K562 (cell line): ENCODE data around the gene AJM1. TPM values are rescaled to one million over a fixed set of nuclear protein-coding genes. Genes with fewer than 3 reads are reported as not detected.

Experiments
- ATAC-seq: fragments of 200-7000 bp; cut with Tn5 transposase; 3 replicates; pipeline ENCODE4 v1.9.1; 2020; ENCODE audit warnings: moderate library complexity
- BruUV-seq: library from RNA; stranded (reverse); fragments of 400-500 nt; replicated peaks from 2 replicates; lab custom pipeline; 2021; lab: Mats Ljungman, UMichigan
- CTCF ChIA-PET: fragments of 300-600 bp; formaldehyde crosslinking; extraction: SDS; loops from one replicate; lab custom pipeline; 2021; ENCODE audit warnings: low intra/inter-chr PET ratio; lab: Yijun Ruan, JAX
- POLR2A ChIA-PET: fragments of 300-600, 350-650 bp; sonication (Branson Sonifier 250); formaldehyde crosslinking; extraction: SDS; loops from one replicate; lab custom pipeline; 2021; ENCODE audit warnings: antibody characterized with exemption, inconsistent platforms; lab: Yijun Ruan, JAX
- DNase-seq, 4 experiments: peaks; one replicate each; pipeline versions ENCODE4 v3.0.0 to v3.0.0-alpha.2; 2011 to 2018; ENCODE audit warnings: low spot score in 3 of 4, mixed read lengths in 3 of 4; ENCODE audit errors: extremely low read depth in 1 of 4
- FAIRE-seq: peaks from 2 replicates; lab custom pipeline; 2011; peaks lifted over from hg19 to GRCh38; lab: Jason Lieb, UNC
- H2AFZ ChIP-seq: 2 replicates; pipeline ENCODE4 v1.6.0; 2011; ENCODE audit warnings: low read depth, low read length, control low read depth, inconsistent platforms
- H3K27ac ChIP-seq: fragments of 200-600 bp; 3 replicates; pipeline ENCODE4 v1.8.0; 2011; ENCODE audit warnings: low read depth, mild to moderate bottlenecking, control low read depth, inconsistent platforms, low read length, moderate library complexity, mixed read lengths; ENCODE audit errors: extremely low read depth
- H3K27me3 ChIP-seq, 2 experiments: fragments of 300-600 bp in 1 of 2; 2 replicates in 1 of 2; 3 replicates in 1 of 2; pipeline versions ENCODE4 v1.6.0 to v1.8.0; 2011; ENCODE audit warnings: inconsistent platforms in 2 of 2, low read length in 2 of 2, mild to moderate bottlenecking in 1 of 2, mixed read lengths in 1 of 2, moderate library complexity in 1 of 2; ENCODE audit not compliant: control insufficient read depth in 2 of 2, insufficient read depth in 2 of 2
- H3K36me3 ChIP-seq: fragments of 300-600 bp; 3 replicates; pipeline ENCODE4 v1.8.0; 2011; ENCODE audit warnings: mild to moderate bottlenecking, low read length, inconsistent platforms; ENCODE audit not compliant: control insufficient read depth, insufficient read depth
- H3K4me1 ChIP-seq, 2 experiments: fragments of 200-600 bp in 1 of 2; replicated peaks in 1 of 2; 2 replicates in 1 of 2; 3 replicates in 1 of 2; pipeline versions ENCODE4 v1.5.1 to v1.8.0; 2011; ENCODE audit warnings: inconsistent platforms in 2 of 2, low read length in 2 of 2, mild to moderate bottlenecking in 1 of 2, mixed read lengths in 1 of 2, moderate library complexity in 1 of 2; ENCODE audit not compliant: control insufficient read depth in 2 of 2, insufficient read depth in 2 of 2
- H3K4me2 ChIP-seq: 2 replicates; pipeline ENCODE4 v1.6.1; 2011; ENCODE audit warnings: low read length, control low read depth, inconsistent platforms, mixed read lengths; ENCODE audit not compliant: insufficient read depth
- H3K4me3 ChIP-seq: fragments of 200-600 bp; sonication (generic), shearing (Covaris generic); 2 replicates; pipeline ENCODE4 v1.5.1; 2016; ENCODE audit warnings: control low read depth, inconsistent platforms
- H3K79me2 ChIP-seq: fragments of 200-600 bp; 3 replicates; pipeline ENCODE4 v1.8.0; 2011; ENCODE audit warnings: low read length, inconsistent platforms; ENCODE audit not compliant: control insufficient read depth, insufficient read depth
- H3K9ac ChIP-seq, 2 experiments: 2 replicates each; pipeline versions ENCODE4 v1.6.0 to v1.6.1; 2011; ENCODE audit warnings: low read depth in 2 of 2, low read length in 2 of 2, control low read depth in 1 of 2, inconsistent platforms in 1 of 2, mild to moderate bottlenecking in 1 of 2, mixed read lengths in 1 of 2; ENCODE audit not compliant: insufficient read depth in 1 of 2
- H3K9me1 ChIP-seq: one replicate; pipeline ENCODE4 v1.6.0; 2011; ENCODE audit warnings: inconsistent platforms, mild to moderate bottlenecking, low read length, moderate library complexity; ENCODE audit not compliant: control insufficient read depth, insufficient read depth
- H3K9me3 ChIP-seq: replicated peaks from 2 replicates; pipeline ENCODE4 v1.5.1; 2011; ENCODE audit warnings: low read depth, low read length, inconsistent platforms; ENCODE audit not compliant: control insufficient read depth, insufficient read depth
- H4K20me1 ChIP-seq: replicated peaks from 2 replicates; pipeline ENCODE4 v1.6.1; 2011; ENCODE audit warnings: low read length, inconsistent platforms, mixed read lengths; ENCODE audit not compliant: control insufficient read depth, insufficient read depth
- KLF1 ChIP-seq: fragments of 450-650 bp; IDR thresholded peaks from 2 replicates; pipeline ENCODE4 v1.6.1; 2016; ENCODE audit warnings: missing genetic modification characterization, missing compliant biosample characterization
- MXD1 ChIP-seq: fragments of 250-450 bp; sonication (Bioruptor Pico); IDR thresholded peaks from 2 replicates; pipeline ENCODE4 v1.8.0; 2021; ENCODE audit warnings: borderline replicate concordance, mild to moderate bottlenecking, moderate library complexity; ENCODE audit not compliant: poor library complexity, severe bottlenecking
- USF1 ChIP-seq: sonication (generic); formaldehyde crosslinking; IDR thresholded peaks from 2 replicates; pipeline ENCODE4 v1.9.0; 2022; ENCODE audit warnings: mild to moderate bottlenecking, missing genetic modification reagents
- ZKSCAN3 ChIP-seq: fragments of 250-450 bp; sonication (Bioruptor Pico); IDR thresholded peaks from 2 replicates; pipeline ENCODE4 v1.4.0; 2020
- WGBS: fragments of 100-300 bp; shearing (Covaris generic); methylation state at CpG from one replicate; pipeline ENCODE4 v1.1.6; 2016; ENCODE audit warnings: low coverage, mixed read lengths; ENCODE audit not compliant: insufficient coverage; ENCODE audit errors: missing lambda C conversion rate; 5-methylcytosine and 5-hydroxymethylcytosine counted together
- in situ Hi-C: fragments of 300-500 bp; cut with MboI; formaldehyde crosslinking; loops from 4 replicates; pipeline ENCODE4 v1.15.0; 2018; ENCODE audit warnings: inconsistent platforms, mixed read lengths
- intact Hi-C: fragments of 100-400 bp; cut with micrococcal nuclease; formaldehyde crosslinking; loops from 2 replicates; pipeline ENCODE4 v1.14.2; 2022
- polyA plus RNA-seq, 8 experiments: library from polyadenylated mRNA; depleted of rRNA in 4 of 8; stranded (reverse) in 5 of 8; unstranded in 3 of 8; fragments of >200 nt; fragmentation: Nextera tagmentation in 2 of 8; fragmentation: Illumina TruSeq in 1 of 8; extraction: Ambion mirVana in 2 of 8; extraction: Trizol in 1 of 8; gene quantifications; 2 replicates each; pipeline versions ENCODE4 v1.2.1 to v1.2.3, GENCODE V29; 2011 to 2014; ENCODE audit warnings: inconsistent platforms in 1 of 8, missing spikeins in 1 of 8
- total RNA-seq, 7 experiments: library from RNA; depleted of rRNA in 6 of 7; stranded (reverse); fragments of >200 nt in 6 of 7; fragmentation: Illumina TruSeq in 2 of 7; extraction: Trizol in 2 of 7; gene quantifications; 2 replicates each; pipeline versions ENCODE4 v1.2.1 to v1.2.3, GENCODE V29; 2011 to 2021; ENCODE audit warnings: low replicate concordance in 1 of 7
- TF ChIP-seq, protein P1 (sequence below): sonication (generic); formaldehyde crosslinking; IDR thresholded peaks from 2 replicates; pipeline ENCODE4 v1.8.0; 2023; ENCODE audit warnings: missing genetic modification reagents, mild to moderate bottlenecking, borderline replicate concordance
- TF ChIP-seq, protein P2 (sequence below): sonication (generic); formaldehyde crosslinking; IDR thresholded peaks from 2 replicates; pipeline ENCODE4 v1.8.0; 2022; ENCODE audit warnings: missing genetic modification reagents, mild to moderate bottlenecking, moderate library complexity, borderline replicate concordance

Gene AJM1
- total and polyA plus RNA-seq, 9 of the 15 experiments (the other 6 are each of a cell fraction or from before 2014, with no cell fraction given), result 0.01 to 3.7 (median 0.65) TPM; not detected in 1

GRCh38 chr9:136793086-136793946 is 49.0 kb upstream of the AJM1 start:
- intact Hi-C loops, result no loop called here
- Histone ChIP-seq H4K20me1 (peaks cover 5% of the 10 kb centered on the region; the same call in 1 of the 2 replicates), H3K4me3 (no peak overlapping the region), H3K9me1 (peaks cover 4% of the 10 kb centered on the region), H2AFZ (no peak overlapping the region), H3K9ac (peak overlapping the region in 1 of 2 experiments; percentile 93; a peak in 1 of 4 replicates), H3K27ac (no peak overlapping the region), H3K4me1 (peaks cover 56 to 58% of the 10 kb centered on the region in 2 experiments), H3K27me3 (no peaks in the 10 kb centered on the region), H3K79me2 (peaks cover 19% of the 10 kb centered on the region), H3K9me3 (no peaks in the 10 kb centered on the region), H3K36me3 (peaks cover 18% of the 10 kb centered on the region; the same call in 1 of the 3 replicates), H3K4me2 (peak overlapping the region; percentile 32; the same call in 1 of the 2 replicates)
- POLR2A ChIA-PET, result interaction anchor here (0.6 to 2.8 kb wide), 3 partner anchors 9 to 22 kb away, joined by 3 to 14 read pairs (median 6); partner anchors contain the start of gene RABL6
- DNase-seq (peak; percentile 42 to 84 (median 50)), ATAC-seq (peak; percentile 34), FAIRE-seq (peak; percentile 87)
- in situ Hi-C loops, result loop anchor here (25.0 kb wide), 1 partner anchor 444 kb away; the partner anchor contains the start of genes CYSRT1, RNF224, SLC34A3 and TUBB4B
- CTCF ChIA-PET, result no interaction called here
- 43% methylated on average over 15 of the region's 17 CpGs for WGBS
- BruUV-seq, result no TSS peak
- TF ChIP-seq USF1 (CRISPR knock-in tag) (peak; percentile 28; the same call in 1 of the 2 replicates), MXD1 (no peak), KLF1 (tag) (0 out of 2 replicates have a peak, but pooled peaks have one; percentile 23), ZKSCAN3 (CRISPR knock-in tag) (0 out of 2 replicates have a peak, but pooled peaks have one; percentile 48)
- TF ChIP-seq, protein P1, sequence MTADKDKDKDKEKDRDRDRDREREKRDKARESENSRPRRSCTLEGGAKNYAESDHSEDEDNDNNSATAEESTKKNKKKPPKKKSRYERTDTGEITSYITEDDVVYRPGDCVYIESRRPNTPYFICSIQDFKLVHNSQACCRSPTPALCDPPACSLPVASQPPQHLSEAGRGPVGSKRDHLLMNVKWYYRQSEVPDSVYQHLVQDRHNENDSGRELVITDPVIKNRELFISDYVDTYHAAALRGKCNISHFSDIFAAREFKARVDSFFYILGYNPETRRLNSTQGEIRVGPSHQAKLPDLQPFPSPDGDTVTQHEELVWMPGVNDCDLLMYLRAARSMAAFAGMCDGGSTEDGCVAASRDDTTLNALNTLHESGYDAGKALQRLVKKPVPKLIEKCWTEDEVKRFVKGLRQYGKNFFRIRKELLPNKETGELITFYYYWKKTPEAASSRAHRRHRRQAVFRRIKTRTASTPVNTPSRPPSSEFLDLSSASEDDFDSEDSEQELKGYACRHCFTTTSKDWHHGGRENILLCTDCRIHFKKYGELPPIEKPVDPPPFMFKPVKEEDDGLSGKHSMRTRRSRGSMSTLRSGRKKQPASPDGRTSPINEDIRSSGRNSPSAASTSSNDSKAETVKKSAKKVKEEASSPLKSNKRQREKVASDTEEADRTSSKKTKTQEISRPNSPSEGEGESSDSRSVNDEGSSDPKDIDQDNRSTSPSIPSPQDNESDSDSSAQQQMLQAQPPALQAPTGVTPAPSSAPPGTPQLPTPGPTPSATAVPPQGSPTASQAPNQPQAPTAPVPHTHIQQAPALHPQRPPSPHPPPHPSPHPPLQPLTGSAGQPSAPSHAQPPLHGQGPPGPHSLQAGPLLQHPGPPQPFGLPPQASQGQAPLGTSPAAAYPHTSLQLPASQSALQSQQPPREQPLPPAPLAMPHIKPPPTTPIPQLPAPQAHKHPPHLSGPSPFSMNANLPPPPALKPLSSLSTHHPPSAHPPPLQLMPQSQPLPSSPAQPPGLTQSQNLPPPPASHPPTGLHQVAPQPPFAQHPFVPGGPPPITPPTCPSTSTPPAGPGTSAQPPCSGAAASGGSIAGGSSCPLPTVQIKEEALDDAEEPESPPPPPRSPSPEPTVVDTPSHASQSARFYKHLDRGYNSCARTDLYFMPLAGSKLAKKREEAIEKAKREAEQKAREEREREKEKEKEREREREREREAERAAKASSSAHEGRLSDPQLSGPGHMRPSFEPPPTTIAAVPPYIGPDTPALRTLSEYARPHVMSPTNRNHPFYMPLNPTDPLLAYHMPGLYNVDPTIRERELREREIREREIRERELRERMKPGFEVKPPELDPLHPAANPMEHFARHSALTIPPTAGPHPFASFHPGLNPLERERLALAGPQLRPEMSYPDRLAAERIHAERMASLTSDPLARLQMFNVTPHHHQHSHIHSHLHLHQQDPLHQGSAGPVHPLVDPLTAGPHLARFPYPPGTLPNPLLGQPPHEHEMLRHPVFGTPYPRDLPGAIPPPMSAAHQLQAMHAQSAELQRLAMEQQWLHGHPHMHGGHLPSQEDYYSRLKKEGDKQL (CRISPR knock-in tag), result no peak
- TF ChIP-seq, protein P2, sequence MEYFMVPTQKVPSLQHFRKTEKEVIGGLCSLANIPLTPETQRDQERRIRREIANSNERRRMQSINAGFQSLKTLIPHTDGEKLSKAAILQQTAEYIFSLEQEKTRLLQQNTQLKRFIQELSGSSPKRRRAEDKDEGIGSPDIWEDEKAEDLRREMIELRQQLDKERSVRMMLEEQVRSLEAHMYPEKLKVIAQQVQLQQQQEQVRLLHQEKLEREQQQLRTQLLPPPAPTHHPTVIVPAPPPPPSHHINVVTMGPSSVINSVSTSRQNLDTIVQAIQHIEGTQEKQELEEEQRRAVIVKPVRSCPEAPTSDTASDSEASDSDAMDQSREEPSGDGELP (CRISPR knock-in tag), result no peak; the same call in 1 of the 2 replicates
